ENCODE results near the gene VEGFC. TPM values are rescaled to one million over a fixed set of nuclear protein-coding genes. Genes with fewer than 3 reads are reported as not detected.

The VEGFC gene
- not detected for total RNA-seq

- Mint-ChIP-seq H3K9me3 (no peaks in the 10 kb centered on the region), H3K27ac (no peak within 1 kb of the TSS), H3K36me3 (peaks cover 11% of the 10 kb centered on the region), H3K4me1 (ENCODE audit: low read depth in 2 of 2) (no peaks in the 10 kb centered on the region), H3K4me3 (no peak within 1 kb of the TSS), H3K27me3 (peaks cover 18 to 41% of the 10 kb centered on the region in 2 donors)
- ATAC-seq = peak; percentile 71 to 72
- no peak for DNase-seq (ENCODE audit: low spot score)
Measured at GRCh38 chr4:176792326-176793059, at the start of gene VEGFC. Gene VEGFC (minus strand): TSS chr4:176792922. CDS start chr4:176792311, 611 bp downstream.

GRCh38 chr4:176841711-176842112 lies 49.0 kb upstream of the VEGFC start:
- Mint-ChIP-seq H3K9me3 (peaks cover 3% of the 10 kb centered on the region), H3K27me3 (no peaks in the 10 kb centered on the region), H3K27ac (no peak overlapping the region), H3K4me3 (no peak overlapping the region), H3K36me3 (no peaks in the 10 kb centered on the region), H3K4me1 (ENCODE audit: low read depth in 2 of 2) (no peaks in the 10 kb centered on the region)
- DNase-seq (ENCODE audit: low spot score) (no peak), ATAC-seq (no peak)

- Mint-ChIP-seq H3K27ac (no peak overlapping the region), H3K36me3 (no peaks in the 10 kb centered on the region), H3K4me1 (ENCODE audit: low read depth in 2 of 2) (no peaks in the 10 kb centered on the region), H3K4me3 (no peak overlapping the region), H3K27me3 (no peaks in the 10 kb centered on the region), H3K9me3 (peaks cover 6% of the 10 kb centered on the region)
- DNase-seq (ENCODE audit: low spot score) (no peak), ATAC-seq (no peak)
Measured at GRCh38 chr4:176840166-176840565, 47.4 kb upstream of the VEGFC start.

GRCh38 chr4:176839656-176840055 lies 46.9 kb upstream of the VEGFC start:
- H3K27ac Mint-ChIP-seq = no peak overlapping the region
- peaks cover under 1% of the 10 kb centered on the region for H3K36me3 Mint-ChIP-seq
- H3K9me3 Mint-ChIP-seq = peaks cover 6% of the 10 kb centered on the region
- no peaks in the 10 kb centered on the region for H3K27me3 Mint-ChIP-seq
- no peaks in the 10 kb centered on the region for H3K4me1 Mint-ChIP-seq (ENCODE audit: low read depth in 2 of 2)
- DNase-seq (ENCODE audit: low spot score) (no peak), ATAC-seq (no peak)
- H3K4me3 Mint-ChIP-seq = no peak overlapping the region

GRCh38 chr4:176838601-176839433 lies 46.1 kb upstream of the VEGFC start:
- no peak for DNase-seq (ENCODE audit: low spot score)

GRCh38 chr4:176837169-176837895 lies 44.6 kb upstream of the VEGFC start:
- ATAC-seq = no peak
- Mint-ChIP-seq H3K27me3 (no peaks in the 10 kb centered on the region), H3K36me3 (peaks cover 6% of the 10 kb centered on the region)

More at GRCh38 chr4:176838601-176839433, 46.1 kb upstream of the VEGFC start:
- H3K27ac Mint-ChIP-seq = no peak overlapping the region
- no peak overlapping the region for H3K4me3 Mint-ChIP-seq
- ATAC-seq = no peak
- H3K4me1 Mint-ChIP-seq (ENCODE audit: low read depth in 2 of 2) = no peaks in the 10 kb centered on the region
- no peaks in the 10 kb centered on the region for H3K27me3 Mint-ChIP-seq
- peaks cover 6% of the 10 kb centered on the region for H3K9me3 Mint-ChIP-seq
- peaks cover 6% of the 10 kb centered on the region for H3K36me3 Mint-ChIP-seq

GRCh38 chr4:176834531-176834930 lies 41.8 kb upstream of the VEGFC start:
- no peak overlapping the region for H3K4me3 Mint-ChIP-seq
- no peaks in the 10 kb centered on the region for H3K4me1 Mint-ChIP-seq (ENCODE audit: low read depth in 2 of 2)
- H3K9me3 Mint-ChIP-seq = peaks cover 6% of the 10 kb centered on the region
- no peak for ATAC-seq
- peaks cover 6% of the 10 kb centered on the region for H3K36me3 Mint-ChIP-seq
- DNase-seq (ENCODE audit: low spot score) = no peak
- no peak overlapping the region for H3K27ac Mint-ChIP-seq
- H3K27me3 Mint-ChIP-seq = no peaks in the 10 kb centered on the region

More at GRCh38 chr4:176837169-176837895, 44.6 kb upstream of the VEGFC start:
- DNase-seq (ENCODE audit: low spot score) = no peak
- Mint-ChIP-seq H3K27ac (no peak overlapping the region), H3K4me1 (ENCODE audit: low read depth in 2 of 2) (no peaks in the 10 kb centered on the region), H3K9me3 (peaks cover 6% of the 10 kb centered on the region), H3K4me3 (no peak overlapping the region)

- H3K9me3 Mint-ChIP-seq = peaks cover 9% of the 10 kb centered on the region
- no peaks in the 10 kb centered on the region for H3K4me1 Mint-ChIP-seq (ENCODE audit: low read depth in 2 of 2)
- H3K27me3 Mint-ChIP-seq = no peaks in the 10 kb centered on the region
- H3K36me3 Mint-ChIP-seq = peaks cover 6% of the 10 kb centered on the region
- no peak for DNase-seq (ENCODE audit: low spot score)
- no peak overlapping the region for H3K27ac Mint-ChIP-seq
- ATAC-seq = no peak
- no peak overlapping the region for H3K4me3 Mint-ChIP-seq
Measured at GRCh38 chr4:176833400-176834175, 40.9 kb upstream of the VEGFC start.

GRCh38 chr4:176830971-176831370 lies 38.2 kb upstream of the VEGFC start:
- H3K4me3 Mint-ChIP-seq = no peak overlapping the region
- no peak for DNase-seq (ENCODE audit: low spot score)
- peaks cover 6% of the 10 kb centered on the region for H3K36me3 Mint-ChIP-seq
- no peak overlapping the region for H3K27ac Mint-ChIP-seq
- ATAC-seq = no peak
- H3K27me3 Mint-ChIP-seq = no peaks in the 10 kb centered on the region
- H3K9me3 Mint-ChIP-seq = peaks cover 8% of the 10 kb centered on the region
- no peaks in the 10 kb centered on the region for H3K4me1 Mint-ChIP-seq (ENCODE audit: low read depth in 2 of 2)

GRCh38 chr4:176825586-176825985 lies 32.9 kb upstream of the VEGFC start:
- no peak for DNase-seq (ENCODE audit: low spot score)
- no peaks in the 10 kb centered on the region for H3K4me1 Mint-ChIP-seq (ENCODE audit: low read depth in 2 of 2)
- no peak overlapping the region for H3K4me3 Mint-ChIP-seq

GRCh38 chr4:176824645-176825366 lies 32.1 kb upstream of the VEGFC start:
- Mint-ChIP-seq H3K4me3 (no peak overlapping the region), H3K27ac (no peak overlapping the region), H3K4me1 (ENCODE audit: low read depth in 2 of 2) (no peaks in the 10 kb centered on the region), H3K27me3 (no peaks in the 10 kb centered on the region), H3K36me3 (no peaks in the 10 kb centered on the region), H3K9me3 (peaks cover 7% of the 10 kb centered on the region)
- ATAC-seq (no peak), DNase-seq (ENCODE audit: low spot score) (no peak)

More at GRCh38 chr4:176825586-176825985, 32.9 kb upstream of the VEGFC start:
- no peak for ATAC-seq
- no peak overlapping the region for H3K27ac Mint-ChIP-seq
- no peaks in the 10 kb centered on the region for H3K27me3 Mint-ChIP-seq
- no peaks in the 10 kb centered on the region for H3K36me3 Mint-ChIP-seq
- peaks cover 7% of the 10 kb centered on the region for H3K9me3 Mint-ChIP-seq

- DNase-seq (ENCODE audit: low spot score) (no peak), ATAC-seq (no peak)
- peaks cover 0 to 4% of the 10 kb centered on the region in 2 donors for H3K4me1 Mint-ChIP-seq (ENCODE audit: low read depth in 2 of 2)
- H3K27ac Mint-ChIP-seq = no peak overlapping the region
- no peaks in the 10 kb centered on the region for H3K36me3 Mint-ChIP-seq
- H3K27me3 Mint-ChIP-seq = no peaks in the 10 kb centered on the region
- no peak overlapping the region for H3K4me3 Mint-ChIP-seq
- H3K9me3 Mint-ChIP-seq = peaks cover 9% of the 10 kb centered on the region
Measured at GRCh38 chr4:176818531-176818930, 25.8 kb upstream of the VEGFC start.

GRCh38 chr4:176817204-176817603 lies 24.5 kb upstream of the VEGFC start:
- H3K27me3 Mint-ChIP-seq = no peaks in the 10 kb centered on the region
- DNase-seq (ENCODE audit: low spot score) = no peak
- peaks cover 0 to 4% of the 10 kb centered on the region in 2 donors for H3K4me1 Mint-ChIP-seq (ENCODE audit: low read depth in 2 of 2)
- H3K9me3 Mint-ChIP-seq = peaks cover 9% of the 10 kb centered on the region
- H3K36me3 Mint-ChIP-seq = no peaks in the 10 kb centered on the region
- no peak overlapping the region for H3K27ac Mint-ChIP-seq
- no peak overlapping the region for H3K4me3 Mint-ChIP-seq
- no peak for ATAC-seq

All from natural killer cell treated with Interleukin-12 subunit alpha and Interleukin-12 subunit beta and Interleukin-15 and Interleukin-18, amount 100 ng/mL, for 72 hours (primary cell).